Keratinocyte (primary cell): ENCODE data around the gene FCRL1. TPM values are rescaled to one million over a fixed set of nuclear protein-coding genes. Genes with fewer than 3 reads are reported as not detected.

Experiments
- DNase-seq: peaks from one replicate; pipeline ENCODE4 v3.0.0-alpha.2; 2011; ENCODE audit warnings: low read depth, missing footprints, low spot score
- FAIRE-seq: peaks from 2 replicates; lab custom pipeline; 2011; peaks lifted over from hg19 to GRCh38; lab: Jason Lieb, UNC
- H2AFZ ChIP-seq: 2 replicates; pipeline ENCODE4 v1.6.0; 2012; ENCODE audit warnings: low read length, control low read depth, inconsistent platforms; ENCODE audit not compliant: control insufficient read depth
- H3K27ac ChIP-seq: 2 replicates; pipeline ENCODE4 v1.5.1; 2011; ENCODE audit warnings: low read length; ENCODE audit not compliant: control insufficient read depth, insufficient read depth
- H3K27me3 ChIP-seq: 3 replicates; pipeline ENCODE4 v1.6.0; 2011; ENCODE audit warnings: low read length; ENCODE audit not compliant: control insufficient read depth, insufficient read depth; ENCODE audit errors: extremely low read depth
- H3K36me3 ChIP-seq, 2 experiments: 2 replicates in 1 of 2; 3 replicates in 1 of 2; pipeline ENCODE4 v1.5.1; 2011; ENCODE audit warnings: low read length in 2 of 2, mild to moderate bottlenecking in 1 of 2; ENCODE audit not compliant: control insufficient read depth in 2 of 2, insufficient read depth in 2 of 2; ENCODE audit errors: extremely low read depth in 1 of 2
- H3K4me1 ChIP-seq: 3 replicates; pipeline ENCODE4 v1.5.1; 2011; ENCODE audit warnings: low read length; ENCODE audit not compliant: control insufficient read depth, insufficient read depth; ENCODE audit errors: extremely low read depth
- H3K4me2 ChIP-seq: 3 replicates; pipeline ENCODE4 v1.6.0; 2011; ENCODE audit warnings: low read depth, low read length; ENCODE audit not compliant: control insufficient read depth, insufficient read depth; ENCODE audit errors: extremely low read depth
- H3K4me3 ChIP-seq, 3 experiments: fragments of 200-600 bp in 1 of 3; sonication (generic) in 1 of 3; 2 replicates in 2 of 3; 3 replicates in 1 of 3; pipeline ENCODE4 v1.5.1; 2011 to 2016; ENCODE audit warnings: low read length in 3 of 3, mild to moderate bottlenecking in 3 of 3, control low read depth in 2 of 3, inconsistent platforms in 1 of 3, low read depth in 1 of 3, mixed read lengths in 1 of 3, mixed run types in 1 of 3, moderate library complexity in 1 of 3; ENCODE audit not compliant: control insufficient read depth in 2 of 3, insufficient read depth in 2 of 3; ENCODE audit errors: extremely low read depth in 1 of 3
- H3K79me2 ChIP-seq: 2 replicates; pipeline ENCODE4 v1.6.0; 2012; ENCODE audit warnings: low read length; ENCODE audit not compliant: control insufficient read depth, insufficient read depth
- H3K9ac ChIP-seq: 3 replicates; pipeline ENCODE4 v1.6.0; 2011; ENCODE audit warnings: low read length; ENCODE audit not compliant: control insufficient read depth, insufficient read depth; ENCODE audit errors: extremely low read depth
- H3K9me1 ChIP-seq: 3 replicates; pipeline ENCODE4 v1.6.0; 2011; ENCODE audit warnings: low read length; ENCODE audit not compliant: control insufficient read depth, insufficient read depth; ENCODE audit errors: extremely low read depth
- H3K9me3 ChIP-seq: 2 replicates; pipeline ENCODE4 v1.5.1; 2012; ENCODE audit warnings: low read depth, low read length; ENCODE audit not compliant: control insufficient read depth
- H4K20me1 ChIP-seq: 3 replicates; pipeline ENCODE4 v1.6.0; 2011; ENCODE audit warnings: low read length; ENCODE audit not compliant: control insufficient read depth, insufficient read depth; ENCODE audit errors: extremely low read depth
- CTCF ChIP-seq, 3 experiments: IDR thresholded peaks in 1 of 3; conservative IDR thresholded peaks in 1 of 3; optimal IDR thresholded peaks in 1 of 3; 2 replicates in 2 of 3; 3 replicates in 1 of 3; pipeline versions ENCODE3 to v1.5.1; 2011; ENCODE audit warnings: low read length in 3 of 3, mild to moderate bottlenecking in 3 of 3, moderate library complexity in 2 of 3, control low read depth in 1 of 3, inconsistent platforms in 1 of 3; ENCODE audit not compliant: insufficient read depth in 2 of 3; ENCODE audit errors: extremely low read depth in 1 of 3
- EZH2 ChIP-seq: IDR thresholded peaks from one replicate; pipeline ENCODE4 v1.6.1; 2012; ENCODE audit warnings: inconsistent platforms, mild to moderate bottlenecking, low read length, moderate library complexity
- dilution Hi-C: fragments of 300-500 bp; cut with MboI; formaldehyde crosslinking; loops from one replicate; pipeline ENCODE4 v1.7.0; 2020; ENCODE audit warnings: low sequenced_read_pairs; ENCODE audit not compliant: extremely low pct_ligation_motif_present
- polyA plus RNA-seq, 5 experiments: library from polyadenylated mRNA; depleted of rRNA in 3 of 5; stranded (reverse) in 3 of 5; stranded (forward) in 1 of 5; unstranded in 1 of 5; fragments of >200 nt; gene quantifications; 1 replicate in 1 of 5; 2 replicates in 3 of 5; 3 replicates in 1 of 5; pipeline versions ENCODE4 v1.2.1 to v1.2.3, GENCODE V29; 2011 to 2012; ENCODE audit warnings: missing spikeins in 2 of 5, low read depth in 1 of 5, low replicate concordance in 1 of 5

Gene FCRL1
- polyA plus RNA-seq, 1 donor (not counting 4 experiments of a cell fraction or from before 2014, with no cell fraction given), result not detected

- H3K9ac ChIP-seq, result no peak within 1 kb of the TSS
- H3K4me2 ChIP-seq, result no peak within 1 kb of the TSS
- no peak within 1 kb of the TSS for H2AFZ ChIP-seq
- no peaks in the 10 kb centered on the region for H3K4me1 ChIP-seq
- TF ChIP-seq EZH2 (no peak), CTCF (optimal IDR thresholded peaks at IDR 0.05 in 1 of 3, IDR thresholded peaks at IDR 0.05 in 1 of 3, conservative IDR thresholded peaks at IDR 0.05 in 1 of 3; ENCODE audit: extremely low read depth in 1 of 3, insufficient read depth in 2 of 3, low read length in 3 of 3) (no peak)
- FAIRE-seq, result no peak
- H4K20me1 ChIP-seq, result no peaks in the 10 kb centered on the region
- peaks cover 2% of the 10 kb centered on the region for H3K27me3 ChIP-seq
- H3K36me3 ChIP-seq, result no peaks in the 10 kb centered on the region
- no peaks in the 10 kb centered on the region for H3K9me1 ChIP-seq
- no peaks in the 10 kb centered on the region for H3K9me3 ChIP-seq
- H3K79me2 ChIP-seq, result no peaks in the 10 kb centered on the region
- no peak within 1 kb of the TSS for H3K4me3 ChIP-seq
- H3K27ac ChIP-seq, result no peak within 1 kb of the TSS
- no peak for DNase-seq
- dilution Hi-C loops, result no loop called here
These were observed 21.8 kb upstream of the FCRL1 start, which contains the start of gene CD5L for GRCh38 chr1:157841708-157842107. Gene CD5L, minus strand, starts transcription at chr1:157841808. Its CDS starts 107 bp downstream, at chr1:157841701.

- Histone ChIP-seq H3K9me1 (no peaks in the 10 kb centered on the region), H3K4me3 (no peak overlapping the region), H3K4me1 (no peaks in the 10 kb centered on the region), H4K20me1 (no peaks in the 10 kb centered on the region), H3K27me3 (peaks cover 2% of the 10 kb centered on the region), H2AFZ (no peak overlapping the region), H3K9ac (no peak overlapping the region), H3K9me3 (no peaks in the 10 kb centered on the region), H3K79me2 (no peaks in the 10 kb centered on the region), H3K4me2 (no peak overlapping the region), H3K36me3 (no peaks in the 10 kb centered on the region), H3K27ac (no peak overlapping the region)
- DNase-seq (no peak), FAIRE-seq (no peak)
- dilution Hi-C loops, result no loop called here
- TF ChIP-seq CTCF (optimal IDR thresholded peaks at IDR 0.05 in 1 of 3, IDR thresholded peaks at IDR 0.05 in 1 of 3, conservative IDR thresholded peaks at IDR 0.05 in 1 of 3; ENCODE audit: extremely low read depth in 1 of 3, insufficient read depth in 2 of 3, low read length in 3 of 3) (no peak), EZH2 (no peak)
These were observed 19.0 kb upstream of the FCRL1 start for GRCh38 chr1:157838966-157839365.
